HL-60/S4 treated with phorbol 12-myristate 13-acetate at 8.2 ng/mL for 4 days and 3 days (cell line): Measurements from ENCODE around the gene ATIC.

Experiments
- in situ Hi-C: fragments of 300-500 bp; cut with MboI; formaldehyde crosslinking; loops from 2 replicates; pipeline ENCODE4 v1.15.0; 2022; ENCODE audit warnings: low sequenced_read_pairs

Gene ATIC

GRCh38 chr2:215396595-215397313 lies 84.9 kb downstream of the ATIC start:
- in situ Hi-C loops = no loop called here

GRCh38 chr2:215397632-215398341 lies 85.9 kb downstream of the ATIC start:
- in situ Hi-C loops = no loop called here

GRCh38 chr2:215399067-215399716 lies 87.3 kb downstream of the ATIC start:
- in situ Hi-C loops = no loop called here
